Stimulated activated CD4-positive, alpha-beta T cell treated with anti-CD3 and anti-CD28 coated beads, Interleukin-4, amount 100 ng/mL, for 48 hours (primary cell): Measurements from ENCODE around the gene MBTD1.

Experiments used
- DNase-seq, 2 donors: peaks; one replicate each; pipeline ENCODE4 v3.0.0-alpha.2; 2020; ENCODE audit warnings: low read depth in 2 of 2

Gene MBTD1

GRCh38 chr17:51147650-51148049 lies 112.2 kb downstream of the MBTD1 start:
- no peak for DNase-seq

GRCh38 chr17:51144266-51145022 lies 115.4 kb downstream of the MBTD1 start:
- no peak for DNase-seq

GRCh38 chr17:51142597-51142996 lies 117.3 kb downstream of the MBTD1 start:
- DNase-seq, result no peak

GRCh38 chr17:51135956-51136355 lies 123.9 kb downstream of the MBTD1 start:
- DNase-seq, result no peak

- DNase-seq, result no peak
These were observed 126.5 kb downstream of the MBTD1 start for GRCh38 chr17:51133365-51133764.

- no peak for DNase-seq
These were observed 126.9 kb downstream of the MBTD1 start for GRCh38 chr17:51132964-51133319.

- DNase-seq, result no peak
These were observed 131.8 kb downstream of the MBTD1 start for GRCh38 chr17:51128076-51128475.
